H9 (cell line): ENCODE measurements around the gene CFAP61. TPM values are rescaled to one million over a fixed set of nuclear protein-coding genes. Genes with fewer than 3 reads are reported as not detected.

Source experiments
- DNase-seq: peaks from one replicate; pipeline ENCODE4 v3.0.0-alpha.2; 2017
- H2AFZ ChIP-seq: one replicate; pipeline ENCODE4 v1.6.1; 2013; ENCODE audit warnings: mild to moderate bottlenecking, low read length, control low read depth, moderate library complexity
- H2AK5ac ChIP-seq: 2 replicates; pipeline ENCODE4 v1.6.1; 2013; ENCODE audit warnings: low read length, control low read depth, mixed read lengths; ENCODE audit not compliant: insufficient read length
- H2BK120ac ChIP-seq: one replicate; pipeline ENCODE4 v1.6.1; 2013; ENCODE audit warnings: low read depth, mild to moderate bottlenecking, low read length, control low read depth, inconsistent platforms; ENCODE audit not compliant: poor library complexity, severe bottlenecking
- H2BK12ac ChIP-seq: 2 replicates; pipeline ENCODE4 v1.6.1; 2013; ENCODE audit warnings: low read length, control low read depth, mixed read lengths, low read depth; ENCODE audit not compliant: insufficient read length
- H2BK15ac ChIP-seq: 2 replicates; pipeline ENCODE4 v1.6.1; 2013; ENCODE audit warnings: low read depth, low read length, control low read depth
- H2BK20ac ChIP-seq: one replicate; pipeline ENCODE4 v1.6.1; 2013; ENCODE audit warnings: low read depth, mild to moderate bottlenecking, low read length, control low read depth, inconsistent platforms; ENCODE audit not compliant: poor library complexity, severe bottlenecking
- H2BK5ac ChIP-seq: 2 replicates; pipeline ENCODE4 v1.6.1; 2013; ENCODE audit warnings: low read length, control low read depth, mixed read lengths; ENCODE audit not compliant: insufficient read length
- H3K14ac ChIP-seq: 2 replicates; pipeline ENCODE4 v1.6.1; 2013; ENCODE audit warnings: low read length, control low read depth; ENCODE audit not compliant: insufficient read depth
- H3K18ac ChIP-seq: 2 replicates; pipeline ENCODE4 v1.6.1; 2013; ENCODE audit warnings: low read depth, mild to moderate bottlenecking, mixed read lengths, low read length, control low read depth; ENCODE audit not compliant: insufficient read length
- H3K23ac ChIP-seq: 2 replicates; pipeline ENCODE4 v1.6.1; 2013; ENCODE audit warnings: low read length, control low read depth, mixed read lengths, low read depth; ENCODE audit not compliant: insufficient read length
- H3K23me2 ChIP-seq: 2 replicates; pipeline ENCODE4 v1.6.1; 2013; ENCODE audit warnings: low read depth, mild to moderate bottlenecking, mixed read lengths, low read length, control low read depth; ENCODE audit not compliant: insufficient read length, poor library complexity, severe bottlenecking
- H3K27ac ChIP-seq: 2 replicates; pipeline ENCODE4 v1.5.1; 2013; ENCODE audit warnings: low read length, control low read depth, mixed read lengths, low read depth; ENCODE audit not compliant: insufficient read length
- H3K27me3 ChIP-seq: 2 replicates; pipeline ENCODE4 v1.6.1; 2013; ENCODE audit warnings: low read length, control low read depth, inconsistent platforms; ENCODE audit not compliant: insufficient read depth
- H3K4ac ChIP-seq: 2 replicates; pipeline ENCODE4 v1.6.1; 2013; ENCODE audit warnings: low read depth, mild to moderate bottlenecking, control low read depth, inconsistent platforms, low read length, moderate library complexity
- H3K4me1 ChIP-seq: 2 replicates; pipeline ENCODE4 v1.6.1; 2013; ENCODE audit warnings: low read length, control low read depth, inconsistent platforms; ENCODE audit not compliant: insufficient read depth
- H3K4me2 ChIP-seq: 2 replicates; pipeline ENCODE4 v1.6.1; 2013; ENCODE audit warnings: low read length, control low read depth, mixed read lengths; ENCODE audit not compliant: insufficient read length, insufficient read depth
- H3K56ac ChIP-seq: 2 replicates; pipeline ENCODE4 v1.6.1; 2013; ENCODE audit warnings: low read depth, mild to moderate bottlenecking, mixed read lengths, low read length, control low read depth; ENCODE audit not compliant: insufficient read length
- H3K79me1 ChIP-seq: 2 replicates; pipeline ENCODE4 v1.6.1; 2013; ENCODE audit warnings: low read depth, mild to moderate bottlenecking, moderate library complexity, low read length, control low read depth, inconsistent platforms; ENCODE audit not compliant: insufficient read depth, poor library complexity, severe bottlenecking
- H3K79me2 ChIP-seq: 2 replicates; pipeline ENCODE4 v1.6.1; 2013; ENCODE audit warnings: low read length, control low read depth, inconsistent platforms; ENCODE audit not compliant: insufficient read depth
- H3K9ac ChIP-seq: 2 replicates; pipeline ENCODE4 v1.6.1; 2013; ENCODE audit warnings: low read length, control low read depth, mixed read lengths; ENCODE audit not compliant: insufficient read length; ENCODE audit errors: extremely low read depth
- H3K9me3 ChIP-seq: one replicate; pipeline ENCODE4 v1.6.1; 2013; ENCODE audit warnings: low read depth, low read length, inconsistent platforms; ENCODE audit not compliant: control insufficient read depth
- H3T11ph ChIP-seq: one replicate; pipeline ENCODE4 v1.6.1; 2013; ENCODE audit warnings: mild to moderate bottlenecking, low read length, control low read depth, inconsistent platforms
- H4K20me1 ChIP-seq: one replicate; pipeline ENCODE4 v1.6.1; 2013; ENCODE audit not compliant: control insufficient read depth, insufficient read length, insufficient read depth
- H4K5ac ChIP-seq: 2 replicates; pipeline ENCODE4 v1.6.1; 2013; ENCODE audit warnings: low read depth, mild to moderate bottlenecking, mixed read lengths, low read length, control low read depth; ENCODE audit not compliant: insufficient read length
- H4K8ac ChIP-seq: replicated peaks from 2 replicates; pipeline ENCODE4 v1.6.1; 2013; ENCODE audit warnings: low read length, control low read depth, mixed read lengths, low read depth; ENCODE audit not compliant: insufficient read length
- H4K91ac ChIP-seq: 2 replicates; pipeline ENCODE4 v1.6.1; 2013; ENCODE audit warnings: low read depth, mild to moderate bottlenecking, moderate library complexity, mixed read lengths, low read length, control low read depth; ENCODE audit not compliant: insufficient read length
- H3K27ac Mint-ChIP-seq, 3 experiments: 2 replicates in 2 of 3; 3 replicates in 1 of 3; pipeline ENCODE4 v1.8.0; 2020 to 2021; ENCODE audit warnings: mixed read lengths in 3 of 3, mild to moderate bottlenecking in 1 of 3, moderate library complexity in 1 of 3
- H3K27me3 Mint-ChIP-seq: 2 replicates; pipeline ENCODE4 v1.8.0; 2021; ENCODE audit warnings: low read depth, mild to moderate bottlenecking, moderate library complexity, mixed read lengths
- H3K36me3 Mint-ChIP-seq, 3 experiments: 2 replicates in 2 of 3; 3 replicates in 1 of 3; pipeline ENCODE4 v1.8.0; 2020 to 2021; ENCODE audit warnings: low read depth in 3 of 3, mixed read lengths in 3 of 3; ENCODE audit not compliant: insufficient read depth in 1 of 3
- H3K4me1 Mint-ChIP-seq, 2 experiments: 2 replicates each; pipeline ENCODE4 v1.8.0; 2020; ENCODE audit warnings: mixed read lengths in 2 of 2
- H3K4me3 Mint-ChIP-seq, 2 experiments: 2 replicates in 1 of 2; 3 replicates in 1 of 2; pipeline ENCODE4 v1.8.0; 2020 to 2021; ENCODE audit warnings: mild to moderate bottlenecking in 2 of 2, mixed read lengths in 2 of 2, moderate library complexity in 1 of 2
- H3K9me3 Mint-ChIP-seq, 2 experiments: 2 replicates in 1 of 2; 3 replicates in 1 of 2; pipeline ENCODE4 v1.8.0; 2020; ENCODE audit warnings: mild to moderate bottlenecking in 2 of 2, mixed read lengths in 2 of 2, moderate library complexity in 1 of 2
- CTCF ChIP-seq: fragments of 200-600 bp; sonication (generic); conservative IDR thresholded peaks from 3 replicates; pipeline ENCODE4 v1.8.0; 2021; ENCODE audit warnings: antibody characterized with exemption, mild to moderate bottlenecking
- WGBS: extraction: QIAGEN DNeasy Blood & Tissue Kit; methylation state at CpG from one replicate; pipeline ENCODE4 v1.1.7; 2013; ENCODE audit warnings: missing lambda C conversion rate, low lambda C conversion rate, mixed read lengths; ENCODE audit not compliant: insufficient read length; ENCODE audit errors: extremely low coverage; 5-methylcytosine and 5-hydroxymethylcytosine counted together
- total RNA-seq: library from RNA; stranded (reverse); gene quantifications from 2 replicates; pipeline ENCODE4 v1.2.1, GENCODE V29; 2021

Gene CFAP61
- total RNA-seq, 1 experiment from 2014 or later: 0.44 TPM

- no CpG with 5 or more reads among the region's 4 CpGs for WGBS
- Histone ChIP-seq H3T11ph (no peak overlapping the region), H4K20me1 (peaks cover 6% of the 10 kb centered on the region), H3K18ac (no peak overlapping the region), H2BK12ac (no peak overlapping the region), H4K8ac (no peak overlapping the region), H3K27ac (no peak overlapping the region), H3K14ac (no peak overlapping the region), H3K4me2 (no peak overlapping the region), H3K27me3 (no peaks in the 10 kb centered on the region), H3K79me1 (no peaks in the 10 kb centered on the region), H3K4me1 (peaks cover 4% of the 10 kb centered on the region; the same call in 1 of the 2 replicates), H2BK20ac (no peak overlapping the region), H3K4ac (no peak overlapping the region), H2AK5ac (no peak overlapping the region), H2AFZ (no peak overlapping the region), H3K23me2 (peaks cover 4% of the 10 kb centered on the region), H2BK5ac (no peak overlapping the region), H3K9me3 (no peaks in the 10 kb centered on the region), H3K56ac (no peak overlapping the region), H4K5ac (no peak overlapping the region), H2BK120ac (no peak overlapping the region), H3K23ac (no peak overlapping the region), H4K91ac (no peak overlapping the region), H3K9ac (no peak overlapping the region), H2BK15ac (no peak overlapping the region), H3K79me2 (no peaks in the 10 kb centered on the region)
- Mint-ChIP-seq H3K27me3 (no peaks in the 10 kb centered on the region), H3K9me3 (no peaks in the 10 kb centered on the region), H3K36me3 (no peaks in the 10 kb centered on the region), H3K27ac (no peak overlapping the region), H3K4me3 (no peak overlapping the region), H3K4me1 (peaks cover 5 to 10% of the 10 kb centered on the region in 2 experiments)
- DNase-seq: no peak
- no peak for TF ChIP-seq CTCF
Observed at GRCh38 chr20:20266552-20266951, 214.2 kb downstream of the CFAP61 start.
